ENCODE measurements around the gene TALDO1.

Gene TALDO1

DNA sequence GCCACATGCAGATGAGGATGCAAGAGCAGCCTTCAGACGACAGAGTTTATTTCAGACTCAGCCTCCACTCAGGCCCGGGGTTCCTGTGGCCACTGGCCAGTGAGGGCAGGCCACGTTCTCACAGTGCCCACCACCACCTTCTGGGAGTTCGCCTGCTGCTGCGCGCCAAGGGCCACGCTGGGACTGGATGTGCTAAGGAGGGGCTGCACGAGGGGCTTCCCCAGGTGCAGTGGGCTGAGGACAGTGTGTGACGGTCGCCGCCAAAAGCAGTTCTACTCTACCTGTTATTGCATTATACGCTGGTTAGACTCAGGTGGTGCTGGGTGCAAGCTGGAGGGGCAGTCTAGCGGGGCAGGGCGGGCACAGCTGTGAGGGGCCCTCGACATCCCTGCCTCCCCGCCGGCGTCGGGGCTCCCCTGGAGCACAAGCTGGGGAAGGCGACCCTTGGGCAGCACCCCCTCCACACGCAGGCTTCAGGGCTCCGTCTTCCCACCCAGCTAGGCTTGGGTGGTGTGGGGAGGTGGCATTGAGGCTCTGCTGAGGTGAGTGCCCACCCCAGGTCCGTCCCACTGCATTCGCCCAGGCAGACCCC, 39.9 kb downstream of the TALDO1 start:
- DNase-seq (ENCODE audit: low spot score): no peak

DNA sequence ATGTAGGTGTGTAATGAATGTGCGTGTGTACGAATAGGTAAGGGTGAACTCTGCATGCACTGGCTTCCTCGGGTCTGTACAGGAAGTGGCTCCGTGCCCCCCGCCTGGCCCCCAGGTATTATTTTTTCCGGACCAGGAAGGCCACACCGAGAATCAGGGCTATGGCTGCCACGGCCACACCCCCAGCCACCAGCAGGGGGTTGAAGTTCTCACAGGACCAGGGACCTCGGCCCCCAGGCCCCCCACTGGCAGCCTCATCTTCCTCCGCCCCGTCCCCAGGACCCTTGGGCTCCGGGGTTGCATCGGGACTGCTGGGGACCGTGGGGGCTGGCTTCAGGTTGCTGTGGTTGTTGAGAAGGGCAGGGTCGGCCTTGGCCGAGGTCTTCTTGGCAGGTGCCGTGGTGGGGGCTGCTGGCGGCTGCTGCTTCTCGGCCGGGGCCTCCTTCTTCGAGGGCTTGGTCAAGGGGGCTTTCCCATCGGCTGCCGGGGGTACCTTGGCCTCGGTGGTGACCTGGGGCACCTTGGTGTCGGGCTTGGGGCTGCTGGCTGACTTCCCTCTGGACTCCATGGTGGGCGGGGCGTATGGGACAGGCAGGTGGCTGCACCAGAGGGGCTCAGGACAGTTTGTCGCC, 40.9 kb downstream of the TALDO1 start:
- no peak for DNase-seq (ENCODE audit: low spot score)

DNA sequence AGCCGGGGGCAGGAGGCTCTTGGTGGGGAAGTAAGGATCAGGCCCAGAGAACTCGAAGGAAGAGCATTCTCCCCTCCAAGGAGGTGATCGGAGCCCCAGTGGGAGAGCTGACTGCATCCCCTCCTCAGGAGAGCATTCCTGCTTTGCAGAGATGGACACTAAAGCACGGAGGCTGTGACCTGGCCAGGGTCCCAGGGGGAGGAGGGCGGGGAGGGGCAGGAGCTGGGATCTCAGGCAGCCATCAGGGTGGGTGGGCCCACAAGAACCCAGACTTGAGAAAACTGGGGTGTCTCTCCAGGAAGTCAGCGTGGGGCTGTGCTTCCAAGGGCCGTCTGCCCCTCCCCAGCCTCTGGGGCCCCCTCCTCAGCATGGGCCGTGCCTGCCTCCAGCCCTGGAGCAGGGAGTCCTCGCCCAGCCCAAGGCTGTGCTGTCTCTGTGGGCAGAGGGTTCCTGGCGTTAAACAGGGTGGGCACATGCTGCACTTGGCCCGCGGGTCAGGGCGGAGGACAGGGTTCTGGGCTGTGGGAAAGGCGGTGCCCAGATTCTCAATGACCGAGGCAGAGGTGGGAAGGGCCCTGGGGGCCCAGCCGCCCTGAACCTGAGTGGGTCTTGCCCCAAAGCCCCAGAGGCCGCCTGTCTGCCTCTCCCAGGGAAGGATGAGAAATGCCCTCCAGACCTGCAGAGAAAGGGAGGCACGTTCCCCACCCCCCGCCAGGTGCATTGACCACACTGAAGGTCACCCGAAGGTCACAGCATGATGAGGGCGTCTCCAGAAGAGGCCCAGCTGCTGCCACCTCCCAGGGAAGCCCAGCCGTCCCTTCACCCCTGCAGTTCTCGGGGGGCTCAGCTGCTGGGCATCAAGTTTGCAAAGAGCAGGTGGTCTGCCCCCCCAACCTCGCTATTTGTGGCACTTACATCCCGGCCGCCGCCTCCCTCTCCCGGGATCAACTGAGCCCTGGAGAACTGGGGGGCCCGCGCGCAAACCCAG, 42.0 kb downstream of the TALDO1 start:
- no peak for DNase-seq (ENCODE audit: low spot score)

DNA sequence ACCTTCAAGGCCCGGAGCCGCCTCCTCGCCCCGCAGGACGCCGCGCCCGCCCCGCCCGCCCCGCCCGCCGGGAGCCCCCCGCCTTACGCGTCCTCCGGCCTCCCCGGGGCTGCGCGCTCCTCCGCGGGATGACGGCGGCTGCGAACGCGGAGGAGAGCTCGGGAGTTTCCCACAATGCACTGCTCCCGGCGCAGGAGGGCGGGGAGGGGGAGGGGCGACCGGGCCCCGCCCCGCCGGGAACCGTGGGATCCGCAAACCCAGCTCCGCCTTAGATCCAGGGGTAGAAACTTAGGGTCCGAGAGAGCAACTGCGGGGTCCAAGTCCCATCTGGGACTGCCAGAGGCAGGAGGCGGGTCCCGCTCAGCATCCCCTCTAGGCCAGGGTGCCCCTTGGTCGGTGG, 42.7 kb downstream of the TALDO1 start, which contains the start of gene CEND1:
TSS of gene CEND1 (minus strand) at position 148 of the 400 bp plus-strand sequence. CDS start 1,514 bp downstream, outside the sequence.
- no peak for DNase-seq (ENCODE audit: low spot score)

DNA sequence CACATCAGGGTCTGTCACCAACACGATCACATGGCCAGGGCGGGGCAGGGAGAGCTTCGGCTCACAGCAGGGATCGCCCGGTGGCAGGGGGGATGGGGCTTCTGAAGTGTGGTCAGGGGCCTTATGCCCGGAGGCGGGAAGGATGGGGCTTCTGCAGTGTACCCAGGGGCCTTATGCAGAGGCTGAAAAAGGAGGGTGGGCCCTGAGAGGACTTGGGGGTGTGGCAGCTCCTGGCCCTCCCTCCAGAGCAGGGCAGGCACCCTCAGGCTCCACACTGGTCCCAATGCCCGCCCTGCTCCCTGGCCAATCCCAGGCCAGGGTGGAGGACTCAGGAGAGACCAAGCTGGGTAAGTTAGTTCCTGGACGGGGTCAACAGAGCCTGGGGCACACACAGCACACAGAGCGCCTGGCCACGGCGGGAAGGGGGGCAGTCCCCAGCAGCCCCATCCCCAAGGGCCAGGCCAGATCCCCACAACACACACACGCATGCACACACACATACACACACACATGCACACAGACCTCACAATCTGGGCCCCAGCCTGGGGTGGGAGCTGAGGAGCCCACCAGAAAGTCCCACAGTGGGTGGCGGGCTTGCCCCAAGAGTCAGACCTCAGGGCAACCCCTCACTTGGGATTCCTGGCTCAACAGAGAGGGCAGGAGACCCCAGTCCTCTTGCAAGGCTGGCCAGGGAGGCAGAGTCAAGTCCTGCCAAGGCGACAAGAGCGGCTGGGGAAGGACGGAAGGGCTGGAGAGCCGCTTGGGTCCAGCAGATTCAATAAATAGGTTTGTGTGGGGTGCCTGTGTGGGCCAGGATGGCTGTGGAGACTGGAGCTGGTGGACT, 43.7 kb downstream of the TALDO1 start:
- DNase-seq (ENCODE audit: low spot score): no peak

DNA sequence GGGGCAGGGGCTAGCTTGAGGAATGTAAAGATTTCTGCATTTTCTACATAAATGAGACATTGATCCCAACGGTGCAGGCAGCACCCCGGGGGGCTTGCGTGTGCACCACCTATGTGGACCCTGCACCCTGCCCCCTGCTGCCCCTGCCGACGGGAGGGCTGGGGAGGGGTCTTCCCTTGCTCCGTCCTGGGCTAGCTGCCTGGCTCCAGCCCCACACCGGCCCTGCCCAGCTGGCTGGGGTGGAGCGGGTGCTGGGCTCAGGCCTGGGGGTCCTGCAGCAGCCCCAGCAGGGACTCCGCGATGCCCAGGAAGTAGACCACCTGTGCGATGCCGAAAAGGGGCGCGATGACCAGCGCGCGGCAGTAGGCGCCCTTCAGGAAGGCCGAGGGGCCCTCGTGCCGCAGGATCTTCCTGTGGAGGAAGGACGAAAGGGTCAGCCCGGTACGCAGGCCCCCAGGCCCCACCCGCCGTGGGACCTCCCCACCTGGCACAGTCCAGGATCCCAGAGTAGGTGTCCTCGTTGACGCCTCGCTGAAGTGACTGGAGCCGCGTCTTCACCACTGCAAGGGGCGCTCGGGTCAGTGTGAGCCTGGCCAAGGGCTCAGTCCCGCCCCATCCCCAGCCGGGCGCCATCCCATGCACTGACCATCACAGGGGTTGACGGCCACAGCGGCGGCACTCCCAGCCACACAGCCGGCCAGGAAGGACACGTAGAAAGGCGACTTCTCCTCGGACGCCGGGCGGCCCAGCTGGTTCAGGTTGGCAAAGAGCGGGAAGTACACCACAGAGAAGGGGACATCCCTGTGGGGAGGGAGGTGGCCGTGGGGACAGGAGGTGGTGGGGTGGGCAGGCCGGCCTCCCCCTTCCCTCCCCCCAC, 44.6 kb downstream of the TALDO1 start:
- no peak for DNase-seq (ENCODE audit: low spot score)

DNA sequence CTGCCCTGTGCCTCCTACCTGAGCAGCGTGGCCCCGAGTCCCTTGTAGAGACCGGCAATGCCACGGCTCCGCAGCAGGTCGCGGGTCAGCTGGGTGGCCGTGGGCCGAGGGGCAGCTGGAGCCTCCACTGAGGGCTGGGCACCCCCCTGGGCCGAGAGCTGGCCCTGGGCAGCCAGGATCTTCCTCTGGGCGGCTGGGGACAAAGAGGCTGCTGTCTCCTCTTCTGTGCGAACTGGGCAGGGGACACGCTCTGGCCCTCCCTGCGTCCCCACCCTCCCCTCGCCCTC, 45.2 kb downstream of the TALDO1 start:
- DNase-seq (ENCODE audit: low spot score): no peak

DNA sequence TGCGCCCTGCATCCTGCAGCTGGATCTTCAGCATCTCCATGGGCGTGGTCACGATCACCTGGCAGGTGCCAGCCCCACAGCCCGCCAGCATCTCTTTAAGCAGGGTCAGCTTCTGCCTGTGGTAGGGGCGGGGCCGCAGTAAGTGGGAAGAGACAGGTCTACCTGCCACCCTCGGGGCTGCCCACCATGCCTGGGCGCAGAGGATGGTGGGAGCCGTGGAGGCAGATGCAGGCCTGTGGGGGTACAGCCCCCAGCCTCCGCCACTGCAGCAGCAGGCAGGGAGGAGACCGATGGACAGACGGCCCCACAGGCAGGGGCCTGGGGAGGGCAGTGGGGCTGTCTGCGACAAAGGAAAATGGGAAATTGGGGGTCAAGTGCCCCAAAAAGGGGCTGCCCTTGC, 45.6 kb downstream of the TALDO1 start:
- no peak for DNase-seq (ENCODE audit: low spot score)

DNA sequence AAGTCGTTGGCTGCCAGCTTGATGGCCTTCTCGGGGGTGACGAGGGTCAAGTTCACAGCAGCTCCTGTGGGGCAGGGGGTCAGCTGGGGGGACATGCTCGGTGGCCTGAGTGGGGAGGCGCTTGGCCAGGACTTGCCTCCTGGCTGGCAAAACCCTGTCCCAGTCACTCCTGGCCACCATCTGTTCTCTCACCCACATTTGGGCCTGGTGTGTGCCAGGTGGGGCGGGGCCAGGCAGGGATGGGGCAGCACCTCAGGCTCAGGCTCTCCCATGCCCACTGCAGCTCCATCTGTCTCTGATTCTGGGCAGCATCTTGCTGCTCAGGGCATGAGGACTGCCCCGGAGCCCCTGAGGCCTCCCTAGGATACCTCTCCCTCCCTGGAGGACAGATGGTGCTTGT, 46.3 kb downstream of the TALDO1 start:
- no peak for DNase-seq (ENCODE audit: low spot score)

DNA sequence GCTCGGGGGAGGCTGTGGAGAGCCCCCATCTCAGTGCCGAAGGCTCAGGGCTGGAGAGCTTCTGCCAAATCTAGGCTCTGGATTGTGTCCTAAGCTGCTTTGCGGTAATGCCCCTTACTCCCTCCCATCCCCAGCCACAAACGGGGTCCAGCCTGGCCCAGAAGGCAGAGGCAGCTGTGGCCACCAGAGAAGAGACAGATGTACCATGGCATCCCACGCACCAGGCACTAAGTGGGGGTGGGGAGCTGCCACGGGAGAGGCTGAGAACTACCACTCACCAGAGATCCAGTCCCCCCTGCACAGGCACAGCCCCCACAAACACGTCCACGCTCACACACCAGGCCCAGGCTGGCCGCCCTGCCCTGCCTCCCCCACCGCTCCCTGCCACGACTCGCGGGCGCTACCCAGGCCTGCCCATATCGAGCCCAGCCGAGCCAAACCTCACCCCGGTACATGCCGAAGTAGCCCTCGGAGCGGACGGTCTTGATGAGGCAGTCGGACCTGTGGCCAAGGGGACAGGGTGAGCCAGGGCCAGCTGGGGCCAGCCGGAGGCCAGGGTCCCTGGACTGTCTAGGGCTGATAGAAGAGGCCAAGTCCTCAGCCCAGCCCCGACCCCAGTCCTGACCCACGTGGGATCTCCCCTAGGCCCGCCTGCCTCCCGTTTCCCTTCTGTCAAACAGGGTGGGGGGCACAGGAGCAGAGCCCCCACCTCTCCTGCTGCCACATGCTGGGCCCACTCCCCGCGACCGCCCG, 46.9 kb downstream of the TALDO1 start:
- DNase-seq (ENCODE audit: low spot score): no peak

DNA sequence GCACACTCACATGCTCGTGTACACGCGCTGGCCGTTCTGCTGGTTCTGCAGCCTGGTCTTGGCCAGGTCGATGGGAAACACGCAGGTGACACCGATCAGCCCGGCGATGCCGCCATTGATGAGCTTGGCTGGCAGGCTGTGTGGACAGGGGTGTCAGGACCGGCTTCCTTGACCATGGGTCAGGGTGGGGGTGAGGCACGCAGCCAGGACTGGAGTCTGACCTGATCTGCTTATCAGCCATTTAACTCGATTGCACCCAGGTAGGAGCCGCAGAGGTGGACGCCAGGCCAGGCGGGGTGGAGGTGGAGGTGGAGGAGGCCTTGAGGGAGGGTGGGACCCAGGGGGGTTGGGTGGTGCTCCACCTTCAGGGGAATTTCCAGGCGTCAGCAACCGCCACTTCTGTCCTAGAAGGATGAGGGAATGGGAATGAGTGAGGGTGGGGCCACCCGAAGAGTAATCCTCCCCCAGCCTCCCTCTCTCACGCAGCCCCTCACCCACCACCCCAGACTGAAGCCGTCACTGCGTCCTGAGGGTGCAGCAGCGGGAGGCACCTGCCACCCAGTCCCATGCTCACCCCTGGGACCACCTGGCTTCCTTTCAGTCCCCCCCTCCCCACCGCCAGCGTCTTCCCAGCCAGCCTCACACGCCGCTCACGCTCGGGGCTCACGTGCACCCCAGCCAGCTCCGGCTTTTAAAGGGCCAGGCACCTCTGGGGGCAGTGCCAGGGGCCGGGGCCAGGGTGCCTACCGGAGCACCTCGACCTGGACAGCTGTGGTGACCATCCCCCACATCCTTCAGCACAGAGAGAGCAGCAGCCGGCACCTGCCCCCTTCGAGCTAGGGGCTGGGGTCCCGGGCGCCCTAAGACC, 47.7 kb downstream of the TALDO1 start:
- DNase-seq (ENCODE audit: low spot score): peak; percentile 42

DNA sequence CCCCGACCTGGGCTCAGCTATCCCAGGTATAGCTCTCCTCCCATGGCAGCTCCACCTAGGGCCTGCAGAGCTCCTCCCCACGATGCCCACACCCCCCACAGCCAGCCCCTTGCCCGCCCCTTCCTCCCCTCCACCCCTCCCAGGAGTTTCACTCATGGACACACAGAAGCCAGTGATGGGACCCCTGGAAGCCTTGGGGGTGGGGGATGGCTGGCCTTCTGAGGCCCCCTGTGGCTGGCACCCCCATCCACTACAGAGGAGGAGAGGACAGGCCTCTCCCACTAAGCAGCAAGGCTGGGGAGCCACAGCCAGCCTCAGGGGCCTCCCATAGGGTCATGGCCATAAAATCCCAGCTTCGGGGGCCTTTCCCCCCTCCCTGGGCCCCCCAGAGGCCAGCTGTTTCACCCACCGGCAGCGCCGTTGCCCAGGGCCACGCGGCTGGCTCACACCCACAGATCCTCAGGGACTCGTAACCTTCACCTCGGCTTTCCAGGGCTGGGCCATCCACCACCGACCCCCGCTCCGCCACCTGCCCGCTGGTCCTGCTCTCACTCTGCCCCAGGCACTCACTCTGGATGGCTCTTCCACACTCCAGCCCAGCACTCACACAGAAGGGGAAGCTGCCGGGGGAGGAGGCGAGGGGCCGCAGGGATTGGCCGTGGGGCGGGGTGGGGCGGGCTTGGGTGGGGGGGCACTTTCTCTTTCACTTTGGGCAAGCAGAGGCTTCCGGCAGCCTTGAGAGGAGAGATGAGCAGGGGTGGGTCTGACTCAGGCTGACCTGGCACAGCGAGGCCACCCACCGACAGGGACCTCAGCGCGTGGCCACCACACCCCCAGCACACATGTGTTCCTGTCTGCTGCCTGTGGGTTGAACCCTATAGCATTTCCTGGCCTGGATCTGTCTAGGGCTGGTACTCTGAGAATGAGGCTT, 48.6 kb downstream of the TALDO1 start:
- DNase-seq (ENCODE audit: low spot score): peak; percentile 86

DNA sequence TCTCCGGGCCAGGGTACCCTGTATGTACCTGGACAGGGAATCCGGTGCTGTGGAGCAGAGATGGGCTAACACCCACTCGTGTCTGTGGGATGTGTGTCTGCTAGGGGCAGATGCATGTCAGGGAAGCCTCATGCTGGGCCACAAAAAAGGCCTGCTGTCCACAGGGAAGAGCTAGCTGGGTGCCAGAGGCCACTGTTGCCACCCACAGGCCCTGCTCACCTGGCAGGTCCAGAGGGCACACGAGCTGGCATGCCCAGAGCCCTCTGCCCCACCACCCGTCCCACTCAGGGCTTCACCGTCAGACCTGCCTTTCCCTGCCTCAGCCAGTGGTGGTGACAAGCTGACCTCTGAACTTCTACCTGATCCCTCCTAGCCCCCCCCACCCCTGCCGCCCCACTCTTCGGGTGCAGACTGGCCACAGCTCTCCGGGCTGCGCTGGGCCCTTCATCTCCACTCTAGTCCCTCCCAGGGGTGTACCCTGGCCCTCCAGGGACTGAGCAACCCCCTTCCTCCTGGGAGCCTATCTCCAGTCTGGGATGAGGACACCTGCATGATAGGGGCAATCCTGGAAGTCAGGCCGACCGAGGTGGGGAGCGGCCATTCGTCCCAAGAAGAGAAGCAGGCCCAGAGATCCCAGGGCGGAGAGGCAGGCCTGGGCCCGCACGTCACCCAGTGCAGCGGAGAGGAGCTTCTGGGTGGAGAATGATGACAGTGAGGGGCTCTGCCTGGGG, 49.5 kb downstream of the TALDO1 start:
- no peak for DNase-seq (ENCODE audit: low spot score)

DNA sequence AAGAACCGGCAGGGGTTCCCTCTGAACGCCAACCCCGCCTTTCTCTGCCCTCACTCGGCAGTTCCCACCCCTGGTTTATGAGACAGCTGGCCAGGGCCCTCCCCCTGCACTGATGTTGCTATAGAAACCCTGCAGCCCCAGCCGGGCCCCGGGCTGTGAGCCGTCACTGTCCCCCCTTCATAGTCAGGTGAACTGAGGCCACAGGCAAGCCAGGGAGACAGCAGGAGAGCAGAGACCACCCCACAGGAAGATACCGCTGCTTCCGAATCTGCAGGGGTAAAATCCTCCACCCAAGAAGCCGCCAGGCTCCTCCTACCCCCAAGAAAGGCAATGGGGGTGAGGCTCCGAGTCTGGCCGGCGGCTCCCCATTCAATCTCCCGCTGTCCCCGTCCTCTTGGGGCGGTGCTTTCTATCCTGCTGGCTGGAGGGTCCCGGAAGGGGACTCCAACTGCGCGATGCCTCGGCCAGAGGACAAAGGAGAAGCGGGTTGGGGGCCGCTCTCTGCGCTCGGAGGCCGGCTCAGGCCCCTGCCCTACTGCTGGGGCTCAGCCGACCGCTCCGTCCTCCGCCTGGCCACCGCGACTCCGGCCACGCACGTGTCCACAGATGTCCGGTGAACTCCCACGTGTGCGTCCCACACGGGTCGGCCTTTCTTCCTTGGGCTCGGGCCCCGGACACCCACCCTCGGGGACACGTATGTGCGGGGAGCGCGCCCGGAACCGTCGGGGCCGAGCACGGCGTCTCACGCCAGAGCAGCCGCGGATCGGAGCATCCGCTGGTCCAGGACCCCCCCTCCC, 50.2 kb downstream of the TALDO1 start:
- DNase-seq (ENCODE audit: low spot score): peak; percentile 94

DNA sequence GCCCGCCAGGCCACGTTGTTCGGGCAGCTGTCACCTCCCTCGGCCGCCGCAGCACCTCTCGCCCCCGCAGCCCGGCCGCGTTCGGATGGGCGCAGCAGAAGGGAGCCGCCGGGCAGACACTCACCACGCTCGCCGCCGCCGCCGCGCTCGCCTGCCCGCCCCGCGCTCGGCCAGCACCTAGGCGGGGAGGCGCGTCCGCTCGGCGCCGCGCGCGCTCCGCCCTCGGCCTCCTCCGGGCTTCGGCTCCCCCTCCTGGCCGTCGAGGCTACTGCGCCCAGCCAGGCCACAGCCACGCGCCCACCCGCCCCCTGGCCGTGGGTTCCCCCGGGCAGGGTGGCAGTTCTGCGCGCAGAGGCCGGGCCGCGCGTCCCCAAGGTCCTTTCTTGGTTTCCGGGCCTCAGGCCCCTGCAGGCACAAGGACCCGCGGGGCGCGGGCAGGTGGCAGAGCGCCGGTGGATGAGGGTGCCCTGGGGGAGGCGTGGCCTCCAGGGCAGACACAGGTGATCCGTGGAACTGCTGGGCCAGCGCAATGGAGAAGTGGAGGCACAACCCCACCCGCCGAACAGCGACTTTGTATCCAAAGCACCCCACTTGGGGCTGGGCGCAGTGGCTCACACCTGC, 50.9 kb downstream of the TALDO1 start, which contains the start of gene SLC25A22:
TSS of gene SLC25A22 (minus strand) at position 189 of the 621 bp plus-strand sequence. CDS start 3,275 bp downstream, outside the sequence.
- peak; percentile 89 for DNase-seq (ENCODE audit: low spot score)
